NCI-H2107 treated with DMSO at 0.1 percent for 48 hours (cell line): Measurements from ENCODE around the gene WFIKKN1.

Experiments
- DNase-seq: peaks from one replicate; lab custom pipeline; 2025; ENCODE audit not compliant: unreplicated experiment; lab: John Stamatoyannopoulos, UW

Gene WFIKKN1

GRCh38 chr16:622920-623280 is 7.9 kb upstream of the WFIKKN1 start:
- DNase-seq, result no peak

GRCh38 chr16:624526-625070 is 6.2 kb upstream of the WFIKKN1 start:
- DNase-seq, result no peak

- DNase-seq, result no peak
Measured at GRCh38 chr16:625117-625976, 5.4 kb upstream of the WFIKKN1 start.

- no peak for DNase-seq
Measured at GRCh38 chr16:625977-626765, 4.6 kb upstream of the WFIKKN1 start.

GRCh38 chr16:626787-627453 is 3.9 kb upstream of the WFIKKN1 start:
- DNase-seq, result no peak

- no peak for DNase-seq
Measured at GRCh38 chr16:627454-628239, 3.1 kb upstream of the WFIKKN1 start.

- no peak for DNase-seq
Measured at GRCh38 chr16:628321-629061, 2.3 kb upstream of the WFIKKN1 start.

GRCh38 chr16:629185-629832 is 1.5 kb upstream of the WFIKKN1 start:
- DNase-seq, result no peak

GRCh38 chr16:629833-630248 is 944 bp upstream of the WFIKKN1 start:
- DNase-seq, result no peak

- no peak for DNase-seq
Measured at GRCh38 chr16:630249-630814, 453 bp upstream of the WFIKKN1 start.

- no peak for DNase-seq
Measured at GRCh38 chr16:631808-632358, 1.1 kb downstream of the WFIKKN1 start.

GRCh38 chr16:632486-633335 is 1.9 kb downstream of the WFIKKN1 start:
- DNase-seq, result no peak

GRCh38 chr16:633336-634050 is 2.7 kb downstream of the WFIKKN1 start:
- DNase-seq, result no peak

GRCh38 chr16:634051-634670 is 3.4 kb downstream of the WFIKKN1 start:
- DNase-seq, result no peak

- no peak for DNase-seq
Measured at GRCh38 chr16:634996-635395, 4.2 kb downstream of the WFIKKN1 start.

GRCh38 chr16:635573-636205 is 4.9 kb downstream of the WFIKKN1 start:
- DNase-seq, result no peak
